Stimulated activated CD4-positive, alpha-beta T cell treated with anti-CD3 and anti-CD28 coated beads, Interleukin-2, amount 100 ng/mL, for 24 hours (primary cell): ENCODE measurements around the gene SGO2.
"Not testable (repeated sequence)": the region's sequence is repeated elsewhere in the genome, so short reads cannot be mapped to it uniquely, and the experiment has no call there.

Experiments
- DNase-seq, 2 donors: peaks; one replicate each; pipeline ENCODE4 v3.0.0-alpha.2; 2020

SGO2 gene

DNA sequence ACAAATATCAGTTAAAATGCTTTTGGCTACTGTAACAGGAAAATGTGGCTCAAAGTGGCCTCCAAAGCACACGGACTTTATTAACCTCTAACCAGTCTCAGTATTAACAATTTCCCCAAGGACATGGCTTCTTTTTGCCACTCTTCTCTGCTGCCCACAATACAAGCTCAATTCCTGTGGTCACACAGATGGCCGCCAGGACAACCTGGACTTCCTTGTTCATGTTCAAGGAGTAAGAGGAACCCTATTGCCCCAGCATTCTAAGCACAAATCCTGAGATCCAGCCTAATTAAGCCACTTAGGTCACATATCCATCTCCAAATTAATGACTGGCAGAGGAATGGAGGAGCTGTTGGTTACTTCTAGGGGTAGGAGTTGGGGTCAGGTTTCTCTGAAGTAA is 98.0 kb downstream of the SGO2 start:
- no peak for DNase-seq

DNA sequence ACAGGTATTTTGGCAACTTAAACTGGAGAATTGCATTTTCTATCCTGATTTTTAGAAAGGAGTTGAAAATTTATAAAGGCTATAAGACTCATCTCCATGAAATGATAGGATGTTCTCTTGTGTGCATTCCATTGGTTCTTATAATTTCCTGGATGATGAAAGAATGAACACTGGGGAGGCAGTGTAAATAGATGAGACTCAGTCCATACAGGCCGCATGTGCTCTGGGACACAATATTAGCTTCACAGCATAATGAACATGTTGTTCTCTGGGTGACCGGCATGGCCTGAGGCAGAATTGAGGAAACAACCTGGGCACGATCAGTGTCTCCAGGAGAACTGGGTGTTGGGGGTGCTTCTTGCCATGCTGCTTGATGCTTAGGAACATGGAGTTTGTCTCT is 98.7 kb downstream of the SGO2 start:
- no peak for DNase-seq

DNA sequence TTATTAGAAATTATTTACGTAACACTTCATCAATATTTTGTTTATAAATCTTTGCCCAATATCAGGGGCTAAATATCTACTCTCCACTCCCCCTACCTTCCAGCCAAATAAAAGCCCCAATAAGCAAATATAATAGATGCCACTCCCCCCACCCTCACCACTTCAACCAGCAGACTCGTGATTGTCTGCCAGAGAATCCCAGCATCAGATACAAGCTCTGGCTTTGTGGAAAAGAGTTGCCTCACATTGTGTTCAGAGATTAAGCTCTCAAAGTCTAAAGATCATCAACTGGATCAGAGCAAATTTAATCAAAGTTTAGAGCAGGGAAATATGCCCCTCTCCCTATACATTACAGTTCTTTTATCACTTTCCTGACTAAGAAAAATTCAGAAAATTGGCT is 99.3 kb downstream of the SGO2 start:
- no peak for DNase-seq

DNA sequence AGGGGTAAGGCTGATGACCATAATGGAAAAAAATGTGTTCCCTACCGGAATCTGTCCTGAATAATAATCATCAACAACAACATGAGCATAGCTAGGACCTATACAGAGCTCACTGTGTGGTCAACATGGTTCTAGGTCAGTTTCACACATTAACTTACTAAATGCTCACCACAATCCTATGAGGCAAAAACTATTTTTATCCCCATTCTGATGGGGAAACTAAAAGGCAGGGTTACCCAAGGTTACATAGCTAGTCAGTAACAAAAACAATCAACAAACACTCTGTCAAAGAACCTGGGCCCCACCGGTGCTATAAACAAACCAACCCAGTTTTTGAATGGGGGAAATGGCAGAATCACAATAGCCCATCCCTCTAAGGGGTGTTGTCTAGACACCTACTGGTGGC is 100.0 kb downstream of the SGO2 start:
- no peak for DNase-seq

DNA sequence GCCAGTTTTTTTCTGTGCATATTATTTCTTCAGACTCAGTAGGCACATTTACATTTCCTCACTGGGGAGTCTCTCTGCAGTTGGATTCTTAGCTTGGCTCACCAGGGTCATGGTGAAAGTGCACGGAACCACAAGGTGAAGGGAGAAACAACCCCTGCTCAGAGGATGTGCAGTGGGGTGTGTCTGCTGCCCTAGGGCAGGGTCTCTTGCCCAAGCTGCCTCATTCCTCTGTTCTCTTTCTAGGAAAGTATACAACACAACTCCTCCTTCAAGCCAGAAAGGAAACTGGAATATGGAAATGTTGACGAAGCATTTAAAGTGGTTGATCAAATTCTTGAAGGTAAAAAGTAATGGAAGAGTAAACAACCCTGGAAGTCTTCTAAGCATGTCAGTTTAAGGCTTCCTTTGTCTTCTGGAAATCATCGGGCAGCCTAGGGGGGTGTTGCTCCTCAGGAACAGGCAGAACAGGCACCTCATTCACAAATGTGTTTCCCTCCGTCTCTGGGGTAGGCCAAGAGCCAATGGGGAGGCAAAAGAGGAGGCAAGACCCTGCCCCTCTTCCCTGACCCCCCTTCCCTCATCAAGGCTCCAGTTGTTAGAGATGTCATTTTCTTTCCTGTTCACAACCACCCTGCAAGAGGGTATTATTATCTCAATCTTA is 101.2 kb downstream of the SGO2 start:
- no peak for DNase-seq

DNA sequence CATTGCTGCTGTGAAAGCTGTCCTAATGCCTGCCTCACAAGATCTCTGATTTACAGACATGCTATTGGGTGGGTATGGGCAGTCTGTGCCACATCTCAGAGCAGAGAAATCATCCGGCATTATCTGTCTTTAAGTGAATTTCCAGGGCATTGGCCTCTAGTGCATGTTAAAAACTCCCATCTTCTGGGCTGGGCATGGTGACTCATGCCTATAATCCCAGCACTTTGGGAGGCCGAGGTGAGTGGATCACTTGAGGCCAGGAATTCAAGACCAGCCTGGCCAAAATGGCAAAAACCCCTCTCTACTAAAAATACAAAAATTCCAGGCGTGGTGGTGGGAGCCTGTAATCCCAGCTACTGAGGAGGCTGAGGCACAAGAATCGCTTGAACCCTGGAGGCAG is 102.5 kb downstream of the SGO2 start:
- not testable (repeated sequence) for DNase-seq

DNA sequence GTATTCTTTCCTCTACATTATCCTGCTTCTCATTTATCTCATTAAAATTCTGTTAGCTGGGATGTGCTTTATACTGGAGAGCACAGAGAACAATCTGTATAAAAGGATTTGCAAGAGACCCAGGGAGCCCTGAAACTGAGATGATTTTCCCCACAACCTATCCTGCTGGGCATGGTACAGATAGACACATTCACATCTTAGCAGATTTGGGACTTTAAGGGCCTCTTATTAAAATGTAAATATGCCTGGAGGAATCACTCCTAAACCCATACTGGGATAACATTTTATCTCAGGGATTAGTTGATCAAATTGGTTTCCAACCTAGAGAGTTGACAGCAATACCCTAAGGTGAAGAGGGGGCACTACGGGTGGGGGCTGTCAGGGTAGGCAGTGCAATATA is 105.3 kb downstream of the SGO2 start:
- no peak for DNase-seq
